Measurements from ENCODE around the gene CBX4. TPM values are rescaled to one million over a fixed set of nuclear protein-coding genes. Genes with fewer than 3 reads are reported as not detected.

The CBX4 gene
- total and polyA plus RNA-seq, 2 of the 13 experiments (the other 11 are each of a cell fraction or from before 2014, with no cell fraction given): 25.8 to 50.8 TPM

GRCh38 chr17:79796763-79797491 is 42.3 kb downstream of the CBX4 start, which contains the start of gene CBX8 (continued):
- TF ChIP-seq ZNF276 (CRISPR knock-in tag; IDR thresholded peaks at IDR 0.05; ENCODE audit: low read depth): no peak
- 0 out of 2 replicates have a peak, but pooled peaks have one; percentile 15 for TF ChIP-seq ZNF710 (CRISPR knock-in tag; IDR thresholded peaks at IDR 0.05; ENCODE audit: borderline replicate concordance)
- no peak for TF ChIP-seq MAFF (IDR thresholded peaks at IDR 0.05; ENCODE audit: low read depth, low read length)
- TF ChIP-seq ZBTB7B (CRISPR knock-in tag; IDR thresholded peaks at IDR 0.05): 0 out of 2 replicates have a peak, but pooled peaks have one; percentile 33
- peak; percentile 93 for TF ChIP-seq TEAD3 (CRISPR knock-in tag; optimal IDR thresholded peaks at IDR 0.05; ENCODE audit: borderline replicate concordance)
- no peak for TF ChIP-seq ZNF75D (CRISPR knock-in tag; IDR thresholded peaks at IDR 0.05; ENCODE audit: borderline replicate concordance)
- TF ChIP-seq ZNF567 (CRISPR knock-in tag; IDR thresholded peaks at IDR 0.05; ENCODE audit: borderline replicate concordance): no peak
- TF ChIP-seq PCBP2 (optimal IDR thresholded peaks at IDR 0.05; ENCODE audit: low read depth, low read length, poor library complexity, severe bottlenecking): no peak
- peak; percentile 57; the same call in 1 of the 2 replicates for TF ChIP-seq YEATS2 (CRISPR knock-in tag; IDR thresholded peaks at IDR 0.05; ENCODE audit: borderline replicate concordance)
- peak; percentile 83 for TF ChIP-seq AGO2 (optimal IDR thresholded peaks at IDR 0.05; ENCODE audit: low read depth, low read length)
- TF ChIP-seq HMGA1 (CRISPR knock-in tag; conservative IDR thresholded peaks at IDR 0.05): no peak
- TF ChIP-seq ZHX2 (IDR thresholded peaks at IDR 0.05; ENCODE audit: low read depth): peak; percentile 64
- no peak for TF ChIP-seq ZHX2 (CRISPR knock-in tag; IDR thresholded peaks at IDR 0.05; ENCODE audit: borderline replicate concordance)
- no peak for TF ChIP-seq ZNF383 (CRISPR knock-in tag; IDR thresholded peaks at IDR 0.05; ENCODE audit: borderline replicate concordance)
- TF ChIP-seq HMGXB4 (CRISPR knock-in tag; IDR thresholded peaks at IDR 0.05; ENCODE audit: borderline replicate concordance in 1 of 2, low read depth in 1 of 2): peak; percentile 4 to 71; a peak in 3 of 4 replicates
- TF ChIP-seq JARID2 (CRISPR knock-in tag; IDR thresholded peaks at IDR 0.05; ENCODE audit: insufficient replicate concordance): peak; percentile 44
